Right cardiac atrium (tissue), 5 donors: ENCODE measurements around the gene SCNN1B. TPM values are rescaled to one million over a fixed set of nuclear protein-coding genes. Genes with fewer than 3 reads are reported as not detected.

ENCODE experiments used
- ATAC-seq, 2 donors: fragments of 200-7000 bp; cut with Tn5 transposase; one replicate each; pipeline versions ENCODE4 v1.8.0 to v1.9.1; 2020; ENCODE audit warnings: moderate library complexity in 2 of 2, mild to moderate bottlenecking in 1 of 2
- DNase-seq, 3 donors: peaks; one replicate each; pipeline ENCODE4 v3.0.0-alpha.2; 2020
- H3K27ac ChIP-seq: one replicate; pipeline ENCODE4 v1.5.1; 2013; ENCODE audit warnings: mild to moderate bottlenecking, low read length, control low read depth, moderate library complexity
- H3K27me3 ChIP-seq: one replicate; pipeline ENCODE4 v1.6.1; 2013; ENCODE audit not compliant: control insufficient read depth, insufficient read depth
- H3K4me1 ChIP-seq: one replicate; pipeline ENCODE4 v1.6.1; 2013; ENCODE audit warnings: low read length; ENCODE audit not compliant: control insufficient read depth, insufficient read depth
- H3K4me3 ChIP-seq: one replicate; pipeline ENCODE4 v1.5.1; 2013; ENCODE audit warnings: low read length, control low read depth
- H3K9me3 ChIP-seq: one replicate; pipeline ENCODE4 v1.6.1; 2013; ENCODE audit warnings: low read length; ENCODE audit not compliant: control insufficient read depth
- WGBS: extraction: QIAGEN DNeasy Blood & Tissue Kit; methylation state at CpG from one replicate; pipeline ENCODE4 v1.1.7; 2013; 5-methylcytosine and 5-hydroxymethylcytosine counted together
- intact Hi-C, 4 donors: fragments of 100-400 bp; cut with DNase I; formaldehyde crosslinking; loops; one replicate each; pipeline versions ENCODE4 v1.11.0 to v1.14.0; 2022 to 2023
- polyA plus RNA-seq: library from polyadenylated mRNA; stranded (reverse); fragments of 200-250 nt; gene quantifications from one replicate; pipeline ENCODE4 v1.2.3, GENCODE V29; 2013
- total RNA-seq, 4 donors: library from RNA; stranded (reverse); fragmentation: NEBNext Ultra II Directional; extraction: Animal tissue kit (Norgen Biotek cat#: 25700); gene quantifications; one replicate each; pipeline ENCODE4 v1.2.1, GENCODE V29; 2021
- donor health status: healthy with polysubstance abuse.
- donor health status: DM: no; HTN: yes; CAD: no.
- donor health status: DM: no; HTN: no; CAD: no.
- donor health status: DM: no; HTN: yes; CAD: no; lungs with severe emphysema.
- donor health status: DM: yes; HTN: yes; CAD: no.

The SCNN1B gene
- total and polyA plus RNA-seq, 5 donors, result 0.09 to 0.17 (median 0.13) TPM; not detected in 1

GRCh38 chr16:23339787-23340186 is 37.7 kb downstream of the SCNN1B start:
- no peak for DNase-seq
- ATAC-seq, result no peak
- Histone ChIP-seq H3K4me3 (no peak overlapping the region), H3K9me3 (no peaks in the 10 kb centered on the region), H3K27me3 (no peaks in the 10 kb centered on the region), H3K4me1 (no peaks in the 10 kb centered on the region), H3K27ac (no peak overlapping the region)
- intact Hi-C loops, result no loop called here
- WGBS, result 91% methylated on average over 3 of the region's 3 CpGs

GRCh38 chr16:23342083-23342640 is 40.1 kb downstream of the SCNN1B start:
- DNase-seq, result no peak
- intact Hi-C loops, result no loop called here
- 69% methylated on average over 5 of the region's 5 CpGs for WGBS
- no peak overlapping the region for H3K4me3 ChIP-seq
- no peaks in the 10 kb centered on the region for H3K9me3 ChIP-seq
- H3K4me1 ChIP-seq, result no peaks in the 10 kb centered on the region
- H3K27me3 ChIP-seq, result no peaks in the 10 kb centered on the region
- no peak overlapping the region for H3K27ac ChIP-seq
- ATAC-seq, result no peak

- Histone ChIP-seq H3K4me3 (no peak overlapping the region), H3K9me3 (no peaks in the 10 kb centered on the region), H3K27ac (no peak overlapping the region), H3K27me3 (no peaks in the 10 kb centered on the region), H3K4me1 (no peaks in the 10 kb centered on the region)
- no peak for DNase-seq
- intact Hi-C loops, result no loop called here
- no peak for ATAC-seq
- WGBS, result 67% methylated on average over 5 of the region's 5 CpGs
These were observed 41.8 kb downstream of the SCNN1B start for GRCh38 chr16:23343643-23344612.

DNA sequence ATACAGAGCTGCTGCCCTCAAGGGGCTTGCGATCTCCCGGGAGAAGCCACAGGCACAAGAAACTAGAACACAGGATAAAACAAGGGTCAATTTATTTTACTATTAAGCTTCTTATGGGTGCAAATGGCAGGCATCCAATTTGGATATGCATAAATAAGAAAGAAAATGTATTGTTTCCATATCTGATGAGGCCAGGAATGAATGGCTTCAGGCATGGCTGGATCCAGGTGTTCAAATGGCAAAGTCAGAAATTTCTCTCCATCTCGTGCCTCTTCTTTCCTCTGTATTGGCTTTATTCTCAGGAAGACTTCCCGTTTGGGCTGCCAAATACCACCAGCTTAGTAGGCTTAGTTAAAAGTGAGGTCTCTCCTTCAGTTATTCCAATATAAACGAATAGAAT is 43.1 kb downstream of the SCNN1B start:
- 75% methylated on average over 5 of the region's 5 CpGs for WGBS
- intact Hi-C loops, result no loop called here
- H3K4me1 ChIP-seq, result no peaks in the 10 kb centered on the region
- no peaks in the 10 kb centered on the region for H3K9me3 ChIP-seq
- ATAC-seq (no peak), DNase-seq (no peak)
- no peak overlapping the region for H3K27ac ChIP-seq
- H3K4me3 ChIP-seq, result no peak overlapping the region
- no peaks in the 10 kb centered on the region for H3K27me3 ChIP-seq

DNA sequence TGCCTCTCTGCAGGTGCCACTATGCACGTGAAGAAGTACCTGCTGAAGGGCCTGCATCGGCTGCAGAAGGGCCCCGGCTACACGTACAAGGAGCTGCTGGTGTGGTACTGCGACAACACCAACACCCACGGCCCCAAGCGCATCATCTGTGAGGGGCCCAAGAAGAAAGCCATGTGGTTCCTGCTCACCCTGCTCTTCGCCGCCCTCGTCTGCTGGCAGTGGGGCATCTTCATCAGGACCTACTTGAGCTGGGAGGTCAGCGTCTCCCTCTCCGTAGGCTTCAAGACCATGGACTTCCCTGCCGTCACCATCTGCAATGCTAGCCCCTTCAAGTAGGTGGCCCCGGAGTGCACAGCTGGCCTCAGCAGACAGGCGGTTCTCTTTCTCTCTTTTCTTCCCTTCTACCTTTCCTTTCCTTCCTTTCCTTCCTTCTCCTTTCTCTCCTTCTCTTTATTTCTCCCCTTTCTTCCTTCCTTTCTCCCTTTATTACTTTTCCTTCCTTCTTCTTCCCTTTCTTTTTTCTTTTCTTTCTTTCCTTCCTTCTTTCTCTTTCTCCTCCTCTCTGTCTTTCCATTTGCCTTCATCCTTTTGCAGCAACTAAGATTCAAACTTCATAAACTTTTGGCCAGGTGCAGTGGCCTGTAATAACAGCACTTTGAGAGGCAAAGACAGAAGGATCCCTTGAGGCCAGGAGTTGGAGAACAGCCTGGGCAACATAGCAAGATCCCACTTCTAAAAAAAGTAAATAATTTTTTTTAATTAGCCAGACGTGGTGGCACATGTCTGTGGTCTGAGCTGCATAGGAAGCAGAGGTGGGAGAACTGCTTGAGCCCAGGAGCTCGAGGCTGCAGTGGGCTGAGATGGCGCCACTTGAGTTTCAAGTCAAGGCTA is 46.7 kb downstream of the SCNN1B start:
- Histone ChIP-seq H3K27ac (no peak overlapping the region), H3K9me3 (no peaks in the 10 kb centered on the region), H3K4me1 (no peaks in the 10 kb centered on the region), H3K27me3 (no peaks in the 10 kb centered on the region), H3K4me3 (no peak overlapping the region)
- DNase-seq (no peak), ATAC-seq (no peak)
- intact Hi-C loops, result no loop called here
- WGBS, result 49% methylated on average over 18 of the region's 18 CpGs

GRCh38 chr16:23351360-23351759 is 49.3 kb downstream of the SCNN1B start:
- H3K27me3 ChIP-seq, result no peaks in the 10 kb centered on the region
- H3K9me3 ChIP-seq, result no peaks in the 10 kb centered on the region
- no peaks in the 10 kb centered on the region for H3K4me1 ChIP-seq
- intact Hi-C loops, result no loop called here
- H3K27ac ChIP-seq, result no peak overlapping the region
- DNase-seq (no peak), ATAC-seq (no peak)
- H3K4me3 ChIP-seq, result no peak overlapping the region
- WGBS, result 81% methylated on average over 5 of the region's 5 CpGs

GRCh38 chr16:23353440-23353839 is 51.3 kb downstream of the SCNN1B start:
- Histone ChIP-seq H3K4me3 (no peak overlapping the region), H3K27me3 (no peaks in the 10 kb centered on the region), H3K4me1 (no peaks in the 10 kb centered on the region), H3K9me3 (no peaks in the 10 kb centered on the region), H3K27ac (no peak overlapping the region)
- ATAC-seq, result no peak
- DNase-seq, result no peak
- intact Hi-C loops, result no loop called here

DNA sequence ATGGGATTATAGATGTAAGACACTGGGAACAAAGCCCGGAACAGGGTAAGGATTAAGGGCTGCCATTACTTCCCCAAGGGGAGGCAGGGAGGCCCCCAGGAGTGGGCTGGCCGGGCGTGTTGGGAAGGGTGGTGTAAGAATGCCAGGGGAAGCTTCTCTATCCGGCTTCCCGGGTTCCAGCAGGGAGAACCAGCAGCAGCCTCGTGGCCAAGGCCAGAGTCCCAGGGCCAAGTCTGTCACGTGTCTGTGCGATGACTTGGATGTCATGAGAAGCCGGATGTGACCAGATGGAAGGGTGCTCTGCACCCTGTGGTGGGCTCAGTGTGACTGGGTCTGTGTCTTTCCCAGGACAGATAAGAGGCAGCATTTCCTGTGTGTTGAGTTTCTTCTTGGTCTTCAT is 52.1 kb downstream of the SCNN1B start:
- no peak for DNase-seq
- 75% methylated on average over 9 of the region's 9 CpGs for WGBS
- intact Hi-C loops, result no loop called here
- no peaks in the 10 kb centered on the region for H3K27me3 ChIP-seq
- no peak overlapping the region for H3K27ac ChIP-seq
- no peak for ATAC-seq
- no peaks in the 10 kb centered on the region for H3K4me1 ChIP-seq
- no peak overlapping the region for H3K4me3 ChIP-seq
- H3K9me3 ChIP-seq, result no peaks in the 10 kb centered on the region

DNA sequence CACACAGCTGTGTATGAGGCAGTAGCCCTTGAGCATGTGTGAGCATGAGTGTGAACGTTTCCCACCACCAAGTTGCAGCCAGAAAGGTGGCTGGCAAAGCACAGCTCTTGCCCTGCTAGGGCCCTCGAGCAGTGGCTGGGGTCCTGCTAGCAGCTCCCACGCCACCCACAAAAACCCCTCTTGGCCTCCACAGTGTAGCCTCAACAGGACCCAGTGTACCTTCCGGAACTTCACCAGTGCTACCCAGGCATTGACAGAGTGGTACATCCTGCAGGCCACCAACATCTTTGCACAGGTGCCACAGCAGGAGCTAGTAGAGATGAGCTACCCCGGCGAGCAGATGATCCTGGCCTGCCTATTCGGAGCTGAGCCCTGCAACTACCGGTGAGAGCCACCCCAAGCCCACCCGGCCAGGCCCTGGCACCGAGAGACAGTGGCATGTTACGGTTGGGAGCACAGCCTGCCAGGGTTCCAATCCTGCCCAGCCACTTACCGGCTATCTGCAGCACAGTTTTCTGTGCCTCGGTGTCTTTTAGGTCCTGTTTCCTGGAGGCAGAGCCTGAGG is 53.1 kb downstream of the SCNN1B start:
- H3K27ac ChIP-seq, result no peak overlapping the region
- DNase-seq (no peak), ATAC-seq (peak in 1 of 2 donors; percentile 25)
- no peaks in the 10 kb centered on the region for H3K27me3 ChIP-seq
- no peaks in the 10 kb centered on the region for H3K9me3 ChIP-seq
- no peak overlapping the region for H3K4me3 ChIP-seq
- H3K4me1 ChIP-seq, result no peaks in the 10 kb centered on the region
- 88% methylated on average over 13 of the region's 13 CpGs for WGBS
- intact Hi-C loops, result no loop called here

GRCh38 chr16:23356941-23357340 is 54.8 kb downstream of the SCNN1B start:
- no peaks in the 10 kb centered on the region for H3K27me3 ChIP-seq
- no peaks in the 10 kb centered on the region for H3K9me3 ChIP-seq
- intact Hi-C loops, result no loop called here
- no peaks in the 10 kb centered on the region for H3K4me1 ChIP-seq
- WGBS, result 83% methylated on average over 7 of the region's 7 CpGs
- ATAC-seq (no peak), DNase-seq (no peak)
- no peak overlapping the region for H3K27ac ChIP-seq
- H3K4me3 ChIP-seq, result no peak overlapping the region
